Hippocampal formation (tissue), 2 donors: ENCODE data around the gene KIF26B.
A peak's percentile ranks its signal among the peaks of the same experiment; 100 is the strongest.

Experiments used
- DNase-seq, 2 donors: peaks; one replicate each; lab custom pipeline; 2025; lab: John Stamatoyannopoulos, UW

The KIF26B gene

DNA sequence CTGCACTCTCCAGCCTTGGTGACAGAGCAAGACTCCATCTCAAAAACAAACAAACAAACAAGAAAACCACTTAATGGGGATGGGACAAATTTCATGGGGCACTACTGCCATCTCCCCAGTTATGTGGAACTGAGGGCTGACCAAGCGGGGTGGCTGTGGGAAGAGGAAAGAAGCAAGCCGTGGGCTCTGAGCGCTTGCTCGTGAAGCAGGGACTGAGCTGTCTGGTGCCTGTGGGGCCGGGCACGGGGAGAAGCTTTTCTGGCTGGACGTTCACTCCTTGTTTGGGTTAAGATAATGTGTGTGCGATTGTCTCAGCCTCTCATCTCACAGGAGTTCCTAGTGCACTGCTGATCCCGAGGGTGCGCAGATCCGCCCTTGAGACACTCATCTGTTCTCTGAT lies 22.0 kb upstream of the KIF26B start:
- DNase-seq: no peak

DNA sequence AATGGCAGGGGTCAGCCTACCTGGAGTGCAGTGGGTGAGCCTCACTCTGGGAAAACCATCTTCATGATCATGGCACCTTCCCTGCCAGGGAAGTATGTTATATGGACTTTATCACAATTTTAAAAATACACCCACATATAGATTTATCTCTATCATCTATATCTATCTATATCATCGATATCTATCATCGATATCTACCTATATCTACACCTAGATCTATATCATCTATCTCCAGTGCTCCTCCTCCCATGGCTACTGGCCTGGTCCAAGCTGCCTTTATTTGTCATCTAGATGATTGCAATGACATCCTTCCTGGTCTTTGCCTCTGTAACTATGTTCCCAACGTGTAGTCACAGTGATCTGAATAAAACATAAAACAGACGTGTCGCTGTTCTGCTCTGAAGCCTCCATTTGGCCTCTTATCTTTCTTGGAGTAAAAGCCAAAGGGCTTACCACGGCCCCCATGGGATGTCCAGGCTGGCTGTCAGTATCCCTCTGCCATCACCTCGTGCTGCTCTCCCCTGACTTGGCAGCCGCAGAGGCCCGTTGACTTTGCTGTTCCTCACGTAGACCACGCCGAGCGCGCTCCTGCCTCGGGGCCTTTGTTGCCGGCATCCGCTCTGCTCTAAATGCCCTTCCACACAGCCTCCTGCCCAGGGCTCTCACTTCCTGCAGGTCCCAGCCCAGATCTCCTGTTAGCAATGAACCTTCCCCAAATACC lies 20.6 kb upstream of the KIF26B start:
- no peak for DNase-seq

DNA sequence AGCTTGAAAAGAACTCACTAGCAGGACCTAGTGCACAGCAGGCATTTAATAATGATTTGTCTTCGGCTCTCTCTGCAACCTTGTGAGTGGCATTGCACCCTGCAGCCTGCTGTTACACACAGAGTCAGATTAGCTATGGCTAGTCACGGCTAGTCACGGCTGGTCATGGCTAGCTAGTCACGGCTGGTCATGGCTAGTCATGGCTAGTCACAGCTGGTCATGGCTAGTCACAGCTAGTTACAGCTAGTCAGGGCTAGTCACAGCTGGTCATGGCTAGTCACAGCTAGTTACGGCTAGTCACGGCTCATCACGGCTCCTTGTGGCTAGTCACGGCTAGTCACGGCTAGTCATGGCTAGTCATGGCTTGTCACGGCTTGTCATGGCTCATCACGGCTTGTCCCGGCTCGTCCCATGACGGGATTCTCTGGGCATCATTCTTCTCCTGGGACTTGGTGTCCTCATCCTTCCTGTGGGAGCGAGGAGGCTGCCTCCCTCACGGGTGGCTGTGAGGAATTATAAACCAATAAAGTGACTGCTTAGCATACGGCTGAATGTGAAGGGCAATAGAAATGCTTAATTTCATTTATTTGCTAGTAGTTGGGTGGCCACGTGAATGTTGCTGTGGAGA lies 12.5 kb upstream of the KIF26B start:
- no peak for DNase-seq

DNA sequence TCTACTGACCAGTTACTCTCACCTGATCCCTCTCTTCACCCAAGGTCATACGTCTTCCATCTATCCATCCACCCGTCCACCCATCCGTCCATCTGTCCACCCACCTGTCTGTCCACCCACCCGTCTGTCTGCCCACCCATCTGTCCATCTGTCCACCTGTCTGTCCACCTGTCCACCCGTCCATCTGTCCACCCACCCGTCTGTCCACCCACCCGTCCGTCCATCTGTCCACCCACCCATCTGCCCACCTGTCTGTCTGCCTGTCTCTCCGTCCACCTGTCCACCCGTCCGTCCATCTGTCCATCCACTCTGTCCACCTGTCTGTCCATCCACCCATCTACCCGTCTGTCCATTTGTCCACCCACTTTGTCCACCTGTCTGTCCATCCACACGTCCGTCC lies 11.8 kb upstream of the KIF26B start:
- no peak for DNase-seq

DNA sequence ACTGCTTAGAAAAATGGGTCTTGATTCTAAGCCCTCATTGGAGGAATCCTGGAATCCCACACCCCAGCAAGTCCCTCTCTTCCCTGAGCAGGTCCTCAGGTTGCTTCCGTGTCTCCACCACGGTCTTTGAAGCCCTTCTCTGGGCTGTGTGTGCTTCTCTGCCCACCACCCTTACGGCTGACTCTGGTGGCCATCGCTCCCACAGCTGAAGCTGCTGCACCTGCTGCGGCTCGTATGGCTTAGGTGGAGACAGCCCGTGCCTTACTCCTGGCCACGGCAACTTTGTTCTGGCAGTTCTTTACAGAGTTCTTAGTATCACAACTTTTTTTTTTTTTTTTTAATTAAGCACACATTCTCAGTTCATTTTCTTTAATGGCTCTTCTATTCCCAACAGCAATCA lies 10.9 kb upstream of the KIF26B start:
- no peak for DNase-seq

DNA sequence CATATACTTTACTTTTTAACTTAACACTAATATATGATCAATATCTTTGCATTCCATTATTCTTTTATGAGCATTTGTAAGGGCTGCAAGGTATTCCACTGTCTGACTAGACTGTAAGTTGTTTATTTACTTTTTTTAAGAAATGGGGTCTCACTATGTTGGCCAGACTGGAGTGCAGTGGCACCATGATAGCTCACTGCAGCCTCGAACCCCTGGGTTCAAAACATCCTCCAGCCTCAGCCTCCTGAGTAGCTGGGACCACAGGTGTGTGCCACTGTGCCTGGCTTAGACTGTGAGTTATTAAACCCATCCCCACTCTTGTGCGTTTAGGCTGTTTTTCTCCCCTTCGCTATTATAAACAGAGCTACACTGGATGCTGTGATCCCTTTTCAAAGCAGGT lies 6.7 kb upstream of the KIF26B start:
- no peak for DNase-seq

DNA sequence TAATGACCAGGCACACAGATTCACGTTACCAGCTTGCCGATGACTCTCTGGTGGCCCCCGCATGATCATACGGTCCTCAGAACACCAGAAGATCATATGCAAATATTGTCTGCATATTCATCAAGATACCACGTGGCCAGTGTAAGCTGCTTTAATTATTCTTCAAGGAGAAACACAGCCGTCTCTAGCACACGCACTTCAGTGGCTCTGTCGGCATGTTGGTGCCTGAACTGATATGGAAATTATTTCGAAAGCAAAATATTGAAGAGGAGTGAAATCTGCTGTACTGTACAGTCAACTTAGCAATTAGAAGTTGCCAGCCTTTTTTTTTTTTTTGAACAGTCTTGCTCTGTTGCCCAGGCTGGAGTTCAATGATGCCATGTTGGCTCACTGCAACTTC lies 5.9 kb upstream of the KIF26B start:
- DNase-seq: no peak

DNA sequence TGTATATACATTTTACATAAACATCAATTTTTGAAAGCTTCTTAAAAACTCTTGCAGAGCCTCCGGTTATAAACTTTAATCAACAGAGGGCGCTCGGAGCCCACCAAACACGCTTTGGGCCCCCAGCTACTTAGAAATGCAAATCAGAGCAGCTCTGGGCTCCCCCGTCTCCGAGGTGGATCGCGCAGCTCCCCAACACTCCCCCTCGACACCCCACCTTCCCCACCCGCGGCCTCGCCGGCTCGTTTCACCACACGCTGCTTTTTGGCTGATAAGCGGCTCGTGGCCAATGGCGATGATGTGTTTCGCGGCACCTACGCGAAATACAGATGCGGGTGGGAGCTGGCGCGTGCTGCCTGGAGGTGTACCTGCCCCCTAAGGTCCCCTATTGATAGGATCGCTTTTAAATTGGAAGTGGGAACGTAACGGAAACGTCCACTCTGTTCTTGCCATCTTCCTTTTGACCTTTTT lies 1.7 kb upstream of the KIF26B start:
- peak; percentile 45 to 68 for DNase-seq

DNA sequence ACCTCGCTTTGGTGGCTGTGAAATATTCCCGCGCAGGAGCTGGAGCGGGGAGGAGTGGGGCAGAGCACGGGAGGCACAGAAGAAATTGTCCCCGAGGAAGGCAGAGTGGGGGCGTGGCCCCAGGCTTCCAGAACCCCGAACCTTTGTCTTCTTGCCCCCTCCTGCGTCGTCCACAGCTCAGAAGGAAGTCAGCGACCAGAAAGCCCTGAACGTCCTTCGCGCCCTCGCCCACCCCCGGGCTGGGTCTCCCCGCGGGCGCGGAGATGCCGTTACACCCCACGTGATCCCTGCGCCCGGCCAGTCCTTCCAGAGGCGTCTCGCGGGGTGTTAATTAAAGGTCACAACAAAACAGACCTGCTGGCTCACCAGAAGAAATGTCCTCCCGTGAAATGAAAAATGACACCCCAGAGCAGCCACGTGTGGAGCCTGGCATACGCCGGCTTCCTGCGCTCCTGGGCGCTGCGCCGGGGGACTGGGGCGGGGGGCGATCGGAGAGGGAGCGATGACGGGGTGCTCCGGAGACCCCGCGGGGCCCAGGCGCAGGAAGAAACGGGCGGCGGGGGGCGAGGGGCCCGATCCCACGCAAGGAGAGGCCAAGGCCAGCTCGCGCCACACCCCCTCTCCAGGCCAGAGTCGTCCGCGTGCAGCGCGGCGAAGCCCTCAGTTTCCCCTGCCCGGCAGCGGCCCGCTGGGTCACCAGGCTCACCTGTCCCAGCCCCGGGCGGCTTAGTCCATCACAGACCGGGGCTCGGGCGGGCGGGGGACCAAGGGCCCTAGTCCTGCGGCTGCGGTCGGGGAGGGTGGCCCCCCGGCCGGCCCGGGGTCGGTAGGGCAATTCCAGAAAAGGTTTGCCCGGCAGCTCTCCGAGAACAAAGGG lies 995 bp upstream of the KIF26B start:
- no peak for DNase-seq

DNA sequence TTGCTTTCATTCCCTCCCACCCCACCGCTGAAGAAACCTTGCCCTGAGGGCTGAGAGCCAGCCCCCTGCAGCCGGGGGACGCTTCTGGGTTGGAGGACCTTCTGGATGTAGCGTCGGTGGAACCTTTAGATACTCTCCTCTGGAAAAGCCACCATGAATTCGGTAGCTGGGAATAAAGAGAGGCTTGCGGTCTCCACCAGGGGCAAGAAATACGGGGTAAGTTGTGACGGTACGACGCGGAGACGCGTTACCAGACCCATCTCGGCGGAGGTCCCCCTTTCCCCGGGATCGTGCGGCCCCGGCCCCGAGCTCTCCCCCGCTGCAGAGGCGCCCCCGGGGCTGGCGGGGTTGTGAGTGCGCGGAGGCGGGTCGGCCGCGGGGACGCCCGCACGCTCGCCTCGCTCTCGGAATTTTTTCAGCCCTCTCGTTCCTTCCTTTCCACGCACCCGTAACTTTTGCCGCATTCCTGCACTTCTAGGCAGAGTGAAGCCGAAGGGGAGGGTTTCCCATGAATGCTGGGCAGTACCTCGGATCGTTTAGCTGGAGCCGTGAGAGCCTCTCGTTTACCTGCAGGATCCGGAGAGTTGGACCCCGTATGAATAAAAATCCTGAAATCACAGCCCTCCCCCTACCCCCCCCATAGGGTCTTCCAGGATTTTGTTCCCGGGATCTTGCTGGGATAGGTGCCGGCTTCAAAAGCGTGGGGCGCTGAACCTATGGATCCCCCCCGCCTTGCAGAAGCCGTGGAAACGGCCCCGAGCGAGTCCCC lies 671 bp downstream of the KIF26B start:
- DNase-seq: no peak

DNA sequence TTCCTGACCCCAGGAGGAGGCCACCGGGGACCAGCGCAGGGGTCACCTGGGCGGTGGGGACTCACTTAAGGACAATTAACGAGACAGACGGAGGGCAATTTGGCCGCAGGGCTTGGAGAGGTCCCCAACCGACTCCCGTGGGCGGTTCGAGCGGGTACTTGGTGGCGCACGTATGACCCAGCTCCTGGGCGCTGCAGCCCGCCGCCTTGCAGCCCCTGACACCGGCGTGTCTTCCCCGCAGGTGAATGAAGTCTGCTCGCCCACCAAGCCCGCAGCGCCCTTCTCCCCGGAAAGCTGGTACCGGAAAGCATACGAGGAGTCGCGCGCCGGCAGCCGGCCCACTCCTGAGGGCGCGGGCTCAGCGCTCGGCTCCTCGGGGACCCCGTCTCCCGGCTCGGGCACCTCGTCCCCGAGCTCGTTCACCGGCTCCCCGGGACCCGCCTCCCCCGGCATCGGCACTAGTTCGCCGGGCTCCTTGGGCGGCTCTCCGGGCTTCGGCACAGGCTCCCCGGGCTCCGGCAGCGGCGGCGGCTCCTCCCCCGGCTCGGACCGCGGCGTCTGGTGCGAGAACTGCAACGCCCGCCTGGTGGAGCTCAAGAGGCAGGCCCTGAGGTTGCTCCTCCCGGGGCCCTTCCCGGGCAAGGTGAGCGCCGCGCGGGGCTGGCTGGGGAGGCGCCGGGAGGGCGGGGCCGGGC lies 1.4 kb downstream of the KIF26B start:
- DNase-seq: peak; percentile 45 to 59

DNA sequence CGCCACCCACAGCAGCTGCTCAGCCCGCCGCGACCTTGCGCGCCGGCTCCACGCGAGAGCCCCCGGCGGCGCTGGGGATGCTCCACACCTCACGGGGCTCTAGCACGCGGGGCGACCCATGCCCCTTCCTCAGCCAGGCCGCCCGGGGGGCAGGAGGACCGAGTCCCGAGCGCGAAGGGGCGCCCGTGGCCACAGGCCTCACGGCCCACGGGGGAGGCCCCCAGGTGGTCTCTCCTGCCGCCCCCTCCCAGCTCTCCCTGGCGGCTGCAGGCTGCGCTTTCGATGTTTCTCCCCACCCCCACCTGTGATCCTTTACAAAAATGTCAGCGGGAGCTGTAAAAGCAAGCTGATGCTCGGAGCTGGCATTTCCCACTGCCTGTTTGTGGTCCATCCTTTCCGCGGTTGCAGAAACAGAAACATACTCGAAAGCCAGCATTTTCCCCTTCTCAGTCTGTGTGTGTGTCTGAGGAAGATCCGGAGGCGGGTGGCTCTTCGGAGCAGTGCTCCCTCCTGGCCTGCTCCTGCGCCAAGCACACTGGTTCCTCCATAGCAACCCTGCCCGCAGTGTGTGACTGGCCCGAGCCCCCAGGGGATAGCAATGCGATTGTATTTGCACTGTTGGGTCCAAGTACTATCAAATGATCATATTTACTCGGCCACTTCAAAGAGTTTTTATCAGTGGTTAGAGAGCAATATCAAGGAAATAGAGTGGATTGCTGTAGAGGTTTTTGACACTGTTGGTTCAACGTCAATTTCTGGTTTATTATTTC lies 2.1 kb downstream of the KIF26B start:
- no peak for DNase-seq

DNA sequence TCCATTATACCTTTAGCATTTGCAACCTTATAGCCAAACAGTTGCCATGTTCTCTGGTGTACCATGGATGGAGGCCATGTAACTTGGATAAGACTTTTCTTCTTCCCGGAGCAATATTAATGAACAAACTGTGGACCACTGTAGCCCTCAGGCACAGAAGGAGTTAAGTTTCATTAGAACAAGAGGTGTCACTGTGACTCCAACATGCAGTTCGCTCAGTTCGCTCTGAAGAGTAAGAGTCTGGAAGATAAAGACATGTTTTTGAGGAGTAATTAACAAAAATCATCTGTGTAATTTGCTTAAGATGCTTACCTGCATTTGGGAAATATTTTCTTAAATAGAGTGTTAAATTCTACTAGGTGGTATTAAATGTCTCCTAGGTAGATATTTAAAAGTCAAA lies 4.1 kb downstream of the KIF26B start:
- no peak for DNase-seq

DNA sequence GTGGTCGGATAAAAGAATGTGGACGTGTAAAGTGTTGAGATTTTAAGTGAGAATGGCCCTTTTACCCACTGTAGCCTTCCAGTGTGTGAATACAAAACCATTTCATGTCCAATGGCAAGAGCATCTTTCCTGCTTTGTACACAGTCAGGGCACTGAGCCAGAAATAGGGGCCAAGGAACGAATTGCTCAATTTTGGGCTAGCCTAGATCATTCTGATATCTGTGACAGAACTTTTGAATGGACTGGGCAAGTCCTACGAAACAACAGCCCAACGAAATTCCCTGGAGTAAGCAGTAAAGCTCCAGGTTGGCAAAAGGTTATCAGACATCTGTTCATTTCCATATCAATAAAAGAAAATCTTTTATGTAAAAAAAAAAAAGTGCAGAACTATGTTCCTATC lies 5.5 kb downstream of the KIF26B start:
- no peak for DNase-seq

DNA sequence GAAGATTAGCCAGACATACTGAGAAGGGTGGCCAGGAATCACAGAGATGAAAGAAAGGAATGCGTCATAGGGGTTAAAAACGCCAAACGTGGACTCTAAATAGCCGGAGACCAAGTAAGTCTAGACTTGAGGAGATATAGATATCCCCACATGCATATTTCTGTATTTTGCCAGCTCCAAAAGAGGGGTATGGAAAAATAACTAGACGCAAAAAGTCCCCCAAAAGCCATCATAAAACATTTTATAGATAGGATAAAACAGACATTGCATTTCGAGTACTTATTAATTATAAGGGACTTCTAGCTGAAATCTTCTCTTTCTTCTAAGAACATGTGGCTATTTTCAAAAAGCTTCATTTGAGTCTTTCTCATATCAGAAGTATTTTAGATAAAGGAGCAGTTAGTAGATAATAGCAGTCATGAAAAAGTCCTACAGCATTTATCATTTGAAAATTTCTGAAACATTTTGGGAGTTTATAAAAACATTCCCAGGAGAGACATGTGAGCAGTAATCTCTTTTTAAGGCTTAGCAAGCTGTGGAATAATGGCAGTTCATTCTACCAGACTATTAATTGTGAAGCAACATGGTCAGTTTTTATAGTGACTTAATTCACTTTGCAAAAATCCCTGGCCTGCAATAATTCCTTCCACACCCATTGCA lies 6.1 kb downstream of the KIF26B start:
- DNase-seq: no peak

DNA sequence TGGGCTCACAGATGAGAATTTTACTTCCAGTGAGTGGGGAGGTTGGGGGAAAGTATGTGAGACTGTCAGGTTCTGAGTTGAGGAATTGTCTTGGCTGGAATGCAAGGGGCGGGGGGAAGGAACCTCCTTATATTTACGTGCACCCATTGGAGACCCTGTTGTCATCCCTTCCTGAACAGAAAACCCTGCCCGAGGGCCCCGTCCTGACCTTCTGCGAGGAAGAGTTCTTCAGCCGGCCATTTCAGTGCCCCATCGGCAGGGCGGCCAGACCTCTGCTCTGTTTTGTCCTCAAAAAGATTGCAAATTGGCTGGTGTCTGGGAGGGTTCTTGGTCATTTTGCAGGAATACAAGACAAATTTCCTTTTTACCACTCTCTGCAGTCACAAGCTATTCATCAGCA lies 7.1 kb downstream of the KIF26B start:
- no peak for DNase-seq

DNA sequence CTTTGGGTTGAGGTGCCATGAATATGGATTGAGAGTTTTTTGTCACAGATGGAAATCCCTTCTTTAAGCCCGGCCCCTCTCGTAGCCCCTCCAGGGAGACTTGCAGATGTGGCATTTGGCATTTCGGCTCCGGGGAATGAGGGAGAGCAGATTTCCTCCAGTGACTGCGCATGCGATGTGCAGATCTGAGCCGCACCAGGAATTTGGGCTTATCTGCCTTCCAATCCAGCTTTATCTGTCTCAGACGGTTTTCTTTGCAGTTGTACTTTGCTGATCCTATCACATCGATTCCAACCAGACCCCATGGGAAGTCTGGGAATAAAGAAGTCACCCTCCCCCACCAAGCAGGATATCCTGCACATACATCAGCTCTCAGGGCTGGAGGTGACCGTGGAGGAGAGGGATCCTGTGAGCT lies 11.7 kb downstream of the KIF26B start:
- no peak for DNase-seq

DNA sequence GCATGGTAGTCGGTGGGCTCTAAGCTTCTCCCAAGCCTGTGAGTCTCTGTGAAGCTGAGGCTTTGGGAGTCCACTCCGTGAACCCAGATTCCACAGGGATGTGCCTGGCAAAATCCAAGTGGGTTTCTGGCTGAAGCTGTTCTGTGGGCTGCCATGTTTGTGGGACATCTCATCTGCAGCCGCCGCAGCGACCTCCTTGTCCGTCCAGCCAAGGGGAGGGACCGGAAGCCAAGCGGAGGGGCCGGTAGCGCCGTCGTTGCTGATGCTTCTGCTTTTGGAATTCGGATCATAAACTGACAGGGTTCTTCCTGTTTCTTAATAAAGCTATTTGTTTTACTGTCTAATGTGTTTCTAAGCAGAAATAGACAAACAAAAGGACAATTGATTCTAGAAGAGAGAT lies 13.3 kb downstream of the KIF26B start:
- DNase-seq: no peak

DNA sequence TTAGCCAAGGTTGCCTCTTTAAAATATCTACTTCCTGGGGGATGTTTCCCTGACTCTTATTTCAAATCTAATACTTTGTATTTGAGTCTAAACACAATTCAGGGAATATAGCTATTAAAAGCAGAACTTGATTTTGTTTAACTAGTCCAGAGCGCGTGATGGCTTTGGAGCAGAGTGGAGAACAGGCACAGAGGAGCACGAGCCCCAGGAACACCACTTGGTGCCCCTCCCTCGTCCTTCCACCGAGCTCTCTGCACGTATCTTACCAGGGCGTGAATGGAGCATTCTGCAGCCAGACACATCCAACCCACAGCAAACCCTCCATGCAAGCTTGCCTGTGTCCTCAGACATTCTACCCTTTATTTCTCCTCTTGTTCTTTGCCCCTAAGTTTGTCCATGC lies 14.1 kb downstream of the KIF26B start:
- DNase-seq: no peak

DNA sequence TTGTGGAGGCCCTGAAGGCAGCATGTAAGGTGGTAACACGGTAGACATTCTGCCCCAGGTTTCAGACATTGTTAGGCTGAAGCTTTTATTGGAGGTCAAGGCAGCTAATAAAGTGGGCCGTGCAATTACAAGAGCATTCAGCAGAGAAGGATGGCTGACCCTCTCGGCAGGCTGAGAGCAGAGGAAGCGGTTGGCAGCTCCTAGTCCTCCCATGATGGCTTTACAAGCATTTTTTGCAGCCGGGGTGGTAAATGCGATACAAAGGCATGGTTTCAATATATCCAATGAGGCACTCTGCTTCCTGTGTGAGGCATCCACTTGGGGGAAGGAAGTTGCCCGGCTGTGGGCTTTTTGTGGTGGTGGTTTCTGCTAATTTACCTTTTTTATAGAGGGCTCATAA lies 14.6 kb downstream of the KIF26B start:
- no peak for DNase-seq
